Posterior vena cava (tissue), 2 donors: ENCODE measurements around the gene RAB7A. TPM values are rescaled to one million over a fixed set of nuclear protein-coding genes. Genes with fewer than 3 reads are reported as not detected.
"Not testable (repeated sequence)": the region's sequence is repeated elsewhere in the genome, so short reads cannot be mapped to it uniquely, and the experiment has no call there.

ENCODE experiments used
- DNase-seq: peaks from one replicate; pipeline ENCODE4 v3.0.0-alpha.2; 2020; ENCODE audit warnings: low spot score
- intact Hi-C, 2 donors: fragments of 100-400 bp; cut with DNase I; formaldehyde crosslinking; loops; one replicate each; pipeline versions ENCODE4 v1.14.1 to v1.14.2; 2022 to 2023
- total RNA-seq, 2 donors: library from RNA; stranded (reverse); fragmentation: NEBNext Ultra II Directional; extraction: Animal tissue kit (Norgen Biotek cat#: 25700); gene quantifications; one replicate each; pipeline ENCODE4 v1.2.1, GENCODE V29; 2021
- donor health status: DM: yes; HTN: yes; CAD: no.
- donor health status: DM: yes; HTN: yes; CAD: no.

Gene RAB7A
- total RNA-seq, 2 donors from 2014 or later, result 207 to 216 TPM

GRCh38 chr3:128804017-128804810 is 78.2 kb downstream of the RAB7A start:
- intact Hi-C loops, result no loop called here

GRCh38 chr3:128804811-128805155 is 78.8 kb downstream of the RAB7A start:
- intact Hi-C loops, result no loop called here
- no peak for DNase-seq

More at GRCh38 chr3:128804017-128804810, 78.2 kb downstream of the RAB7A start:
- DNase-seq, result no peak

GRCh38 chr3:128805772-128806171 is 79.8 kb downstream of the RAB7A start:
- no peak for DNase-seq
- intact Hi-C loops, result no loop called here

GRCh38 chr3:128806588-128806987 is 80.6 kb downstream of the RAB7A start:
- intact Hi-C loops, result no loop called here
- DNase-seq, result no peak

GRCh38 chr3:128807186-128807830 is 81.3 kb downstream of the RAB7A start:
- intact Hi-C loops, result no loop called here
- no peak for DNase-seq

- DNase-seq, result no peak
- intact Hi-C loops, result no loop called here
Observed at GRCh38 chr3:128808672-128809071, 82.7 kb downstream of the RAB7A start.

GRCh38 chr3:128813097-128813496 is 87.1 kb downstream of the RAB7A start:
- intact Hi-C loops, result no loop called here

GRCh38 chr3:128814060-128814459 is 88.1 kb downstream of the RAB7A start:
- no peak for DNase-seq
- intact Hi-C loops, result no loop called here

More at GRCh38 chr3:128813097-128813496, 87.1 kb downstream of the RAB7A start:
- DNase-seq, result no peak

GRCh38 chr3:128814519-128815317 is 88.7 kb downstream of the RAB7A start:
- DNase-seq, result no peak
- intact Hi-C loops, result no loop called here

- intact Hi-C loops, result no loop called here
- no peak for DNase-seq
Observed at GRCh38 chr3:128815318-128816064, 89.5 kb downstream of the RAB7A start.

- intact Hi-C loops, result no loop called here
- DNase-seq, result no peak
Observed at GRCh38 chr3:128818186-128818787, 92.3 kb downstream of the RAB7A start.

- DNase-seq, result no peak
- intact Hi-C loops, result no loop called here
Observed at GRCh38 chr3:128820252-128820839, 94.4 kb downstream of the RAB7A start.

GRCh38 chr3:128823008-128823407 is 97.0 kb downstream of the RAB7A start:
- intact Hi-C loops, result no loop called here
- DNase-seq, result no peak

GRCh38 chr3:128823631-128824030 is 97.6 kb downstream of the RAB7A start:
- intact Hi-C loops, result loop anchor here in 1 of 2 donors (1.0 kb wide), 1 partner anchor 30 kb away; no protein-coding TSS in a partner anchor
- no peak for DNase-seq

- DNase-seq, result no peak
- intact Hi-C loops, result loop anchor here in 1 of 2 donors (1.0 kb wide), 1 partner anchor 31 kb away; no protein-coding TSS in a partner anchor
Observed at GRCh38 chr3:128824132-128824850, 98.3 kb downstream of the RAB7A start.

GRCh38 chr3:128825117-128825725 is 99.2 kb downstream of the RAB7A start:
- intact Hi-C loops, result no loop called here
- no peak for DNase-seq

GRCh38 chr3:128829087-128829486 is 103.1 kb downstream of the RAB7A start:
- intact Hi-C loops, DNase-seq: not testable (repeated sequence)
